Measurements from ENCODE around the gene RNU2-63P.
"Not testable (repeated sequence)": the region's sequence is repeated elsewhere in the genome, so short reads cannot be mapped to it uniquely, and the experiment has no call there.

Gene RNU2-63P

DNA sequence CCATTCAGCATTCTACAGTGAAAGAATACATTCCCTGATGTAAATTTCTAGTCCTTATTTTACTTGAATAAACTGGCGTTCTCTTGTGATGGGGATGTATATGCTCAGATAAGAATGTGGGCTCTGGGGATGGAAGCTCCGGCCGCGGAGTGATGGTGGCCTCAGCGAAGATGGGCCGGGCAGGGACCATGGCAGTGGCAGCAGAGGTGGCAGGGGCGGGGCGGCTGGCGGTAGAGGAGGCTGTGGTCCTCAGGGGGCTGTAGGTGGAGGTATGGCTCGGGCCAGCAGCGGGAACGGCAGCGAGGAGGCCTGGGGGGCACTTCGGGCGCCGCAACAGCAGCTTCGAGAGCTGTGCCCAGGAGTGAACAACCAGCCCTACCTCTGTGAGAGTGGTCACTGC lies 44.0 kb downstream of the RNU2-63P start:
- not testable (repeated sequence) for DNase-seq (ENCODE audit: low read depth)

Data from stimulated activated CD8-positive, alpha-beta memory T cell treated with anti-CD3 and anti-CD28 coated beads, Interleukin-15, amount 100 ng/mL, for 24 hours (primary cell).